PC-3 (cell line): Measurements from ENCODE around the gene SERINC3. TPM values are rescaled to one million over a fixed set of nuclear protein-coding genes. Genes with fewer than 3 reads are reported as not detected.

ENCODE experiments used
- ATAC-seq: fragments of 200-7000 bp; cut with Tn5 transposase; 2 replicates; pipeline ENCODE4 v1.9.1; 2020; ENCODE audit warnings: mild to moderate bottlenecking, moderate library complexity
- BruUV-seq: library from RNA; stranded (reverse); fragments of 400-500 nt; replicated peaks from 2 replicates; lab custom pipeline; 2021; lab: Mats Ljungman, UMichigan
- CTCF ChIA-PET: fragments of 300-600 bp; sonication (Branson Sonifier 250); formaldehyde crosslinking; loops from one replicate; lab custom pipeline; 2022; ENCODE audit warnings: antibody characterized with exemption; lab: Charles Lee
- POLR2A ChIA-PET: fragments of 300-600 bp; sonication (Branson Sonifier 250); formaldehyde crosslinking; loops from one replicate; lab custom pipeline; 2022; ENCODE audit warnings: antibody characterized with exemption; ENCODE audit not compliant: unreplicated experiment; lab: Charles Lee
- DNase-seq: peaks from one replicate; pipeline ENCODE4 v3.0.0-alpha.2; 2015
- H2AFZ ChIP-seq: fragments of 300-600 bp; sonication (generic); 2 replicates; pipeline ENCODE4 v1.6.0; 2016; ENCODE audit warnings: antibody characterized with exemption, low read length
- H3F3A ChIP-seq: fragments of 300-600 bp; sonication (generic); one replicate; pipeline ENCODE4 v1.6.0; 2017; ENCODE audit warnings: antibody characterized with exemption, low read length, control low read depth, mild to moderate bottlenecking; ENCODE audit not compliant: unreplicated experiment
- H3K27ac ChIP-seq: fragments of 300-600 bp; sonication (generic); 2 replicates; pipeline ENCODE4 v1.5.1; 2016; ENCODE audit warnings: mild to moderate bottlenecking, low read length
- H3K27me3 ChIP-seq: fragments of 300-600 bp; sonication (generic); 2 replicates; pipeline ENCODE4 v1.6.1; 2016; ENCODE audit warnings: low read length, mixed read lengths
- H3K36me3 ChIP-seq: fragments of 300-600 bp; sonication (generic); 2 replicates; pipeline ENCODE4 v1.6.1; 2016; ENCODE audit warnings: low read depth, mixed run types, low read length, mixed read lengths
- H3K4me1 ChIP-seq: fragments of 300-600 bp; sonication (generic); 2 replicates; pipeline ENCODE4 v1.5.1; 2016; ENCODE audit warnings: low read length; ENCODE audit not compliant: insufficient read depth
- H3K4me2 ChIP-seq: fragments of 300-600 bp; sonication (generic); 2 replicates; pipeline ENCODE4 v1.6.0; 2016; ENCODE audit warnings: low read length
- H3K4me3 ChIP-seq: fragments of 300-600 bp; sonication (generic); 2 replicates; pipeline ENCODE4 v1.5.1; 2016; ENCODE audit warnings: mild to moderate bottlenecking, low read length, mixed read lengths
- H3K79me2 ChIP-seq: fragments of 300-600 bp; sonication (generic); 2 replicates; pipeline ENCODE4 v1.6.1; 2017; ENCODE audit warnings: low read length, mixed read lengths
- H3K9ac ChIP-seq: fragments of 300-600 bp; sonication (generic); 2 replicates; pipeline ENCODE4 v1.6.0; 2016; ENCODE audit warnings: mild to moderate bottlenecking, low read length
- H3K9me2 ChIP-seq: fragments of 300-600 bp; sonication (generic); replicated peaks from 2 replicates; pipeline ENCODE4 v1.6.1; 2016; ENCODE audit warnings: mixed run types, low read length, mixed read lengths
- H3K9me3 ChIP-seq: fragments of 300-600 bp; sonication (generic); 2 replicates; pipeline ENCODE4 v1.6.1; 2016; ENCODE audit warnings: low read length, mixed read lengths
- H4K20me1 ChIP-seq: fragments of 300-600 bp; sonication (generic); 2 replicates; pipeline ENCODE4 v1.6.1; 2016; ENCODE audit warnings: low read length, mixed read lengths
- CTCF ChIP-seq: fragments of 300-600 bp; sonication (generic); conservative IDR thresholded peaks from 2 replicates; pipeline ENCODE4 v1.5.1; 2017; ENCODE audit warnings: antibody characterized with exemption, low read depth, mild to moderate bottlenecking, low read length
- EZH2 ChIP-seq: fragments of 300-600 bp; sonication (generic); IDR thresholded peaks from one replicate; pipeline ENCODE4 v1.6.1; 2017; ENCODE audit warnings: antibody characterized with exemption, mild to moderate bottlenecking, low read length; ENCODE audit not compliant: unreplicated experiment
- EZH2phosphoT487 ChIP-seq: fragments of 300-600 bp; sonication (generic); IDR thresholded peaks from 2 replicates; pipeline ENCODE4 v1.6.1; 2018; ENCODE audit warnings: mild to moderate bottlenecking, antibody characterized with exemption, low read length, borderline replicate concordance
- intact Hi-C: fragments of 100-400 bp; cut with micrococcal nuclease; formaldehyde crosslinking; loops from 2 replicates; pipeline ENCODE4 v1.9.0; 2023
- total RNA-seq: library from RNA; depleted of rRNA; stranded (reverse); fragments of >200 nt; gene quantifications from 2 replicates; pipeline ENCODE4 v1.2.3, GENCODE V29; 2014

Gene SERINC3
- total RNA-seq, 1 experiment from 2014 or later = 92.6 TPM

GRCh38 chr20:44471481-44471882 lies 50.4 kb downstream of the SERINC3 start:
- Histone ChIP-seq H3K4me1 (peaks cover 11% of the 10 kb centered on the region), H3K27me3 (no peaks in the 10 kb centered on the region), H3K27ac (no peak overlapping the region), H3K9me2 (no peaks in the 10 kb centered on the region), H3F3A (no peaks in the 10 kb centered on the region), H2AFZ (no peak overlapping the region), H3K79me2 (peaks cover 7% of the 10 kb centered on the region), H3K36me3 (no peaks in the 10 kb centered on the region), H4K20me1 (no peaks in the 10 kb centered on the region), H3K4me3 (no peak overlapping the region), H3K9me3 (no peaks in the 10 kb centered on the region), H3K4me2 (no peak overlapping the region), H3K9ac (no peak overlapping the region)
- no TSS peak for BruUV-seq
- TF ChIP-seq CTCF (peak; percentile 74), EZH2phosphoT487 (no peak)
- DNase-seq (peak; percentile 70), ATAC-seq (peak; percentile 13; the same call in 1 of the 2 replicates)
- intact Hi-C loops = loop anchor here (1.0 to 5.0 kb wide), 3 partner anchors 83 to 254 kb away; partner anchors contain the start of gene FITM2
- CTCF ChIA-PET = interaction anchor here (0.6 to 1.2 kb wide), 6 partner anchors 10 to 604 kb away, joined by 3 to 6 read pairs (median 4); partner anchors contain the start of gene FITM2
- POLR2A ChIA-PET = interaction anchor here (0.6 kb wide), 1 partner anchor 26 kb away, joined by 3 read pairs; no protein-coding TSS in a partner anchor

GRCh38 chr20:44470327-44470726 lies 51.5 kb downstream of the SERINC3 start:
- ChIA-PET CTCF (no interaction called here), POLR2A (no interaction called here)
- no peak overlapping the region for H3K9ac ChIP-seq
- peaks cover 9% of the 10 kb centered on the region for H3K4me1 ChIP-seq
- no peak for DNase-seq
- no peak overlapping the region for H3K27ac ChIP-seq
- no TSS peak for BruUV-seq
- H3F3A ChIP-seq = no peaks in the 10 kb centered on the region
- H3K9me3 ChIP-seq = no peaks in the 10 kb centered on the region
- no peaks in the 10 kb centered on the region for H3K36me3 ChIP-seq
- intact Hi-C loops = loop anchor here (5.0 kb wide), 1 partner anchor 158 kb away; the partner anchor contains the start of gene FITM2
- no peak overlapping the region for H3K4me2 ChIP-seq
- no peaks in the 10 kb centered on the region for H3K27me3 ChIP-seq
- no peaks in the 10 kb centered on the region for H3K79me2 ChIP-seq
- H4K20me1 ChIP-seq = no peaks in the 10 kb centered on the region
- TF ChIP-seq EZH2 (no peak), CTCF (no peak), EZH2phosphoT487 (no peak)
- no peaks in the 10 kb centered on the region for H3K9me2 ChIP-seq
- ATAC-seq = no peak
- H2AFZ ChIP-seq = no peak overlapping the region
- H3K4me3 ChIP-seq = no peak overlapping the region

- Histone ChIP-seq H4K20me1 (no peaks in the 10 kb centered on the region), H3K4me2 (no peak overlapping the region), H3K9ac (no peak overlapping the region), H3K27ac (no peak overlapping the region), H3K4me1 (peaks cover 12% of the 10 kb centered on the region), H3K4me3 (no peak overlapping the region), H3K27me3 (no peaks in the 10 kb centered on the region), H3K79me2 (no peaks in the 10 kb centered on the region), H3K9me3 (no peaks in the 10 kb centered on the region), H3F3A (no peaks in the 10 kb centered on the region), H2AFZ (no peak overlapping the region), H3K9me2 (no peaks in the 10 kb centered on the region), H3K36me3 (no peaks in the 10 kb centered on the region)
- TF ChIP-seq CTCF (no peak), EZH2 (no peak), EZH2phosphoT487 (no peak)
- no peak for DNase-seq
- BruUV-seq = no TSS peak
- ATAC-seq = no peak
- ChIA-PET CTCF (no interaction called here), POLR2A (no interaction called here)
- intact Hi-C loops = no loop called here
Observed at GRCh38 chr20:44468044-44468782, 53.7 kb downstream of the SERINC3 start.
